ENCODE measurements around the gene SHMT2. TPM values are rescaled to one million over a fixed set of nuclear protein-coding genes. Genes with fewer than 3 reads are reported as not detected.

SHMT2 gene
- total RNA-seq, 1 donor from 2014 or later = 90.2 TPM

DNA sequence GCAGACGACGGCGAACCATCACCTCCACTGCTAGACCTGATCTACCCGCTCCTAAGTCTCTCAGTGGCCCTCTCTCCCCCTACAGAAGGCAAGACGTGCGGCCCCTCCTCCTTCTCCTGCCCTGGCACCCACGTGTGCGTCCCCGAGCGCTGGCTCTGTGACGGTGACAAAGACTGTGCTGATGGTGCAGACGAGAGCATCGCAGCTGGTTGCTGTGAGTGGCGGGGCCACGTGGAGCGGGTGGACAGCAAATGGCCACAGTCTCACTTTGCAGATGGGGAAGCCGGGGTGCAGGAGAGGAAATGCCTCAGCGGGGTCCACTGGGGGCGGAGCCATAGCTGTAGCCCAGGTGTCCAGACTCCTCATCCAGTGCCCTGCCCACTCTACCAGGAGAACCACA is 34.3 kb upstream of the SHMT2 start:
- Mint-ChIP-seq H3K9me3 (no peaks in the 10 kb centered on the region), H3K4me3 (no peak overlapping the region), H3K27me3 (ENCODE audit: insufficient read depth, low read depth) (peaks cover 6% of the 10 kb centered on the region), H3K4me1 (no peaks in the 10 kb centered on the region), H3K36me3 (peaks cover 26% of the 10 kb centered on the region), H3K27ac (no peak overlapping the region)
- no peaks in the 10 kb centered on the region for H3F3A ChIP-seq (ENCODE audit: low read depth)
- H3K27ac ChIP-seq = no peak overlapping the region
- no peaks in the 10 kb centered on the region for H3K27me3 ChIP-seq
- TF ChIP-seq EZH2phosphoT487 (IDR thresholded peaks at IDR 0.05) (no peak), EZH2 (IDR thresholded peaks at IDR 0.05) (no peak)
- TF ChIP-seq, protein P1, sequence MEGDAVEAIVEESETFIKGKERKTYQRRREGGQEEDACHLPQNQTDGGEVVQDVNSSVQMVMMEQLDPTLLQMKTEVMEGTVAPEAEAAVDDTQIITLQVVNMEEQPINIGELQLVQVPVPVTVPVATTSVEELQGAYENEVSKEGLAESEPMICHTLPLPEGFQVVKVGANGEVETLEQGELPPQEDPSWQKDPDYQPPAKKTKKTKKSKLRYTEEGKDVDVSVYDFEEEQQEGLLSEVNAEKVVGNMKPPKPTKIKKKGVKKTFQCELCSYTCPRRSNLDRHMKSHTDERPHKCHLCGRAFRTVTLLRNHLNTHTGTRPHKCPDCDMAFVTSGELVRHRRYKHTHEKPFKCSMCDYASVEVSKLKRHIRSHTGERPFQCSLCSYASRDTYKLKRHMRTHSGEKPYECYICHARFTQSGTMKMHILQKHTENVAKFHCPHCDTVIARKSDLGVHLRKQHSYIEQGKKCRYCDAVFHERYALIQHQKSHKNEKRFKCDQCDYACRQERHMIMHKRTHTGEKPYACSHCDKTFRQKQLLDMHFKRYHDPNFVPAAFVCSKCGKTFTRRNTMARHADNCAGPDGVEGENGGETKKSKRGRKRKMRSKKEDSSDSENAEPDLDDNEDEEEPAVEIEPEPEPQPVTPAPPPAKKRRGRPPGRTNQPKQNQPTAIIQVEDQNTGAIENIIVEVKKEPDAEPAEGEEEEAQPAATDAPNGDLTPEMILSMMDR (IDR thresholded peaks at IDR 0.05) = no peak
- no peaks in the 10 kb centered on the region for H3K9me3 ChIP-seq (ENCODE audit: low read depth)
- H3K4me2 ChIP-seq = no peak overlapping the region
- no peaks in the 10 kb centered on the region for H3K4me1 ChIP-seq
- no peaks in the 10 kb centered on the region for H4K20me1 ChIP-seq (ENCODE audit: low read depth)
- no peaks in the 10 kb centered on the region for H3K36me3 ChIP-seq
- no peaks in the 10 kb centered on the region for H3K79me2 ChIP-seq (ENCODE audit: low read depth)
- H2AFZ ChIP-seq (replicated peaks) = no peak overlapping the region
- no peak overlapping the region for H3K4me3 ChIP-seq
- no peak for DNase-seq (ENCODE audit: low spot score)
- H3K9ac ChIP-seq = no peak overlapping the region

DNA sequence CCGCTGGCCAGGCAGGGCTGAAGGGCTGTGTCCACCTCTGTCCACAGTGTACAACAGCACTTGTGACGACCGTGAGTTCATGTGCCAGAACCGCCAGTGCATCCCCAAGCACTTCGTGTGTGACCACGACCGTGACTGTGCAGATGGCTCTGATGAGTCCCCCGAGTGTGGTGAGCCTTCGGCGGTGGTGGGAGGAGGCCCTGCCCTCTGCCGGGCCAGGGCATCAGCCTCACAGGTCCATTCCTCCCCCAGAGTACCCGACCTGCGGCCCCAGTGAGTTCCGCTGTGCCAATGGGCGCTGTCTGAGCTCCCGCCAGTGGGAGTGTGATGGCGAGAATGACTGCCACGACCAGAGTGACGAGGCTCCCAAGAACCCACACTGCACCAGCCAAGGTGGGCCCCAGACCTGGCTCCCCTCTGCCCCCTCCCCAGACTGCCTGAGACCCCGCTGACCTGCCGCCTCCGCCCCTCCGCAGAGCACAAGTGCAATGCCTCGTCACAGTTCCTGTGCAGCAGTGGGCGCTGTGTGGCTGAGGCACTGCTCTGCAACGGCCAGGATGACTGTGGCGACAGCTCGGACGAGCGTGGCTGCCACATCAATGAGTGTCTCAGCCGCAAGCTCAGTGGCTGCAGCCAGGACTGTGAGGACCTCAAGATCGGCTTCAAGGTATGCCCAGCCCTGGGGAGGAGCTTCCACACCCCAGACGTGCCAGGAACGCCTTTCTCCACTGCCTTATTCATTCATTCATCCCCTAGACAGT is 33.7 kb upstream of the SHMT2 start:
- no peaks in the 10 kb centered on the region for H3K36me3 ChIP-seq

DNA sequence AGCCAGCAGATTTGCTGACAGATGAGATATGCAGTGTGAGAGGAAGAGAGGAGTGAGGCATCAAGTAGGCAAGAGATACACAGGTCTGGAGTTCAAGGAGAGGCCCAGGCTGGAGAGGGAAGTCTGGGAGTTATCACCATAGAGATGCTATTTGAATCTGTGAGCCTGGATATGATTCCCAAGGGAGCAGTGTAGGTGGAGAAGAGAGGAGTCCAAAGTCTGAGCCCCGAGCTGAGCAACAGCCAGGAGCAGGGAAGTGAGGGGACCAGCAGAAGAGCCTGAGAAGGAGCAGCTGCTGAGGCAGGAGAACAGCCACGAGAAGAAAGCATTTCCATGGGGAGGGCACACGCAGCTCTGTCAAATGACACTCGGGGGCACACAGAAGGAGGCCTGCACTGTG is 33.1 kb upstream of the SHMT2 start:
- Histone ChIP-seq H3K79me2 (ENCODE audit: low read depth) (no peaks in the 10 kb centered on the region), H3K4me2 (no peak overlapping the region), H3K4me3 (no peak overlapping the region), H3K27me3 (no peaks in the 10 kb centered on the region), H4K20me1 (ENCODE audit: low read depth) (no peaks in the 10 kb centered on the region), H3K4me1 (no peaks in the 10 kb centered on the region), H3F3A (ENCODE audit: low read depth) (no peaks in the 10 kb centered on the region), H3K9me3 (ENCODE audit: low read depth) (no peaks in the 10 kb centered on the region), H3K27ac (no peak overlapping the region), H3K36me3 (no peaks in the 10 kb centered on the region), H3K9ac (no peak overlapping the region), H2AFZ (replicated peaks) (no peak overlapping the region)
- peak overlapping the region; percentile 12 for H3K4me3 Mint-ChIP-seq
- peaks cover 8% of the 10 kb centered on the region for H3K27me3 Mint-ChIP-seq (ENCODE audit: insufficient read depth, low read depth)
- no peak for TF ChIP-seq EZH2 (IDR thresholded peaks at IDR 0.05)
- TF ChIP-seq, protein P1 (IDR thresholded peaks at IDR 0.05) = no peak
- no peak for TF ChIP-seq EZH2phosphoT487 (IDR thresholded peaks at IDR 0.05)
- H3K36me3 Mint-ChIP-seq = peaks cover 30% of the 10 kb centered on the region
- no peaks in the 10 kb centered on the region for H3K4me1 Mint-ChIP-seq
- no peak for DNase-seq (ENCODE audit: low spot score)
- no peak overlapping the region for H3K27ac Mint-ChIP-seq
- no peaks in the 10 kb centered on the region for H3K9me3 Mint-ChIP-seq

More for the DNA sequence above, 33.7 kb upstream of the SHMT2 start:
- no peak for DNase-seq (ENCODE audit: low spot score)
- H3K9ac ChIP-seq = no peak overlapping the region
- Mint-ChIP-seq H3K27me3 (ENCODE audit: insufficient read depth, low read depth) (peaks cover 6% of the 10 kb centered on the region), H3K36me3 (peaks cover 26% of the 10 kb centered on the region), H3K4me3 (peak overlapping the region; percentile 12), H3K27ac (no peak overlapping the region), H3K4me1 (no peaks in the 10 kb centered on the region), H3K9me3 (no peaks in the 10 kb centered on the region)
- H2AFZ ChIP-seq (replicated peaks) = no peak overlapping the region
- no peak overlapping the region for H3K27ac ChIP-seq
- TF ChIP-seq EZH2phosphoT487 (IDR thresholded peaks at IDR 0.05) (no peak), EZH2 (IDR thresholded peaks at IDR 0.05) (no peak)
- TF ChIP-seq, protein P1 (IDR thresholded peaks at IDR 0.05) = no peak
- no peaks in the 10 kb centered on the region for H4K20me1 ChIP-seq (ENCODE audit: low read depth)
- H3K9me3 ChIP-seq (ENCODE audit: low read depth) = no peaks in the 10 kb centered on the region
- H3K4me3 ChIP-seq = no peak overlapping the region
- no peak overlapping the region for H3K4me2 ChIP-seq
- H3K4me1 ChIP-seq = no peaks in the 10 kb centered on the region
- no peaks in the 10 kb centered on the region for H3F3A ChIP-seq (ENCODE audit: low read depth)
- H3K79me2 ChIP-seq (ENCODE audit: low read depth) = no peaks in the 10 kb centered on the region
- H3K27me3 ChIP-seq = no peaks in the 10 kb centered on the region
